PC-9 (cell line): ENCODE measurements around the gene DLD.

Experiments used
- CTCF ChIP-seq: fragments of 200-600 bp; sonication (generic); conservative IDR thresholded peaks from 2 replicates; pipeline ENCODE4 v1.6.1; 2017; ENCODE audit warnings: mixed run types, antibody characterized with exemption, mild to moderate bottlenecking, moderate library complexity
- EZH2 ChIP-seq: fragments of 200-600 bp; sonication (generic); IDR thresholded peaks from 2 replicates; pipeline ENCODE4 v1.8.0; 2017; ENCODE audit warnings: antibody characterized with exemption, low read depth

DNA sequence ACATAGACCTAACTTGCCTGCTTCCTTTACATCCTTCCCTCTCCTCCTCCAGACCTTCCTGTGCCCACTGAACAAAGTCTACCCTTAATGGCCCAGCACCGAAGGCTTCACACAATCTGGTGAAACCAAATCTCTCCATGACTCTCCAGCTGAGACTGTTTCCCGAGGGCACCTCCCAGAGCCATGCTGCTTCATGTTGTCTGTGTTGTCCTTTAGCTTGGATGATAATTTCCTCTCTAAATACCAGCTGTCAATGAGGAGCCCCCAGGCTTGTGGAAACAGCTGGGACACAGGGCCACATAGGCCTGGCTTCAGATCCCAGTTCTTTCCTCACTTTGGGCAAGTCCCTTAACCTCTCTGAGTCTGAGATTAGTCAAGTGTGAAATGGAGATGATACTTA, 54.3 kb downstream of the DLD start:
- TF ChIP-seq EZH2: no peak
- TF ChIP-seq CTCF: no peak
